ENCODE data around the gene IDE.

DNA sequence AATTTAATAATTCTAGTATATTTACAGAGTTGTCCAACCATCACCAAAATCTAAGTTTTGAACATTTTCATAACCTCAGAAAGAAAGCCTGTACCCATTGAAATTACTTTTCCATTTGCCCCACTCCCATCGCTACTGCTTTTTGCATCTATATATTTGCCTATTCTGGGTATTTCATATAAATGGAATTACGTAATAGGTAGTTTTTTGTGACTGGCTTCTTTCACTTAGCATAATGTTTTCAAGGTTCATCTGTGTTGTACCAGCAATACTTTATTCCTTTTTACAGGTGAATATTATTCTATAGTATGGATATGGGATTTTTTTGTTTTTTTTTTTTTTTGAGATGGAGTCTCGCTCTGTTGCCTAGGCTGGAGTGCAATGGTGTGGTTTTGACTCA is 41.6 kb upstream of the IDE start:
- TF ChIP-seq POLR2A (IDR thresholded peaks at IDR 0.05; ENCODE audit: low read depth, low read length), result no peak
- TF ChIP-seq, protein P1, sequence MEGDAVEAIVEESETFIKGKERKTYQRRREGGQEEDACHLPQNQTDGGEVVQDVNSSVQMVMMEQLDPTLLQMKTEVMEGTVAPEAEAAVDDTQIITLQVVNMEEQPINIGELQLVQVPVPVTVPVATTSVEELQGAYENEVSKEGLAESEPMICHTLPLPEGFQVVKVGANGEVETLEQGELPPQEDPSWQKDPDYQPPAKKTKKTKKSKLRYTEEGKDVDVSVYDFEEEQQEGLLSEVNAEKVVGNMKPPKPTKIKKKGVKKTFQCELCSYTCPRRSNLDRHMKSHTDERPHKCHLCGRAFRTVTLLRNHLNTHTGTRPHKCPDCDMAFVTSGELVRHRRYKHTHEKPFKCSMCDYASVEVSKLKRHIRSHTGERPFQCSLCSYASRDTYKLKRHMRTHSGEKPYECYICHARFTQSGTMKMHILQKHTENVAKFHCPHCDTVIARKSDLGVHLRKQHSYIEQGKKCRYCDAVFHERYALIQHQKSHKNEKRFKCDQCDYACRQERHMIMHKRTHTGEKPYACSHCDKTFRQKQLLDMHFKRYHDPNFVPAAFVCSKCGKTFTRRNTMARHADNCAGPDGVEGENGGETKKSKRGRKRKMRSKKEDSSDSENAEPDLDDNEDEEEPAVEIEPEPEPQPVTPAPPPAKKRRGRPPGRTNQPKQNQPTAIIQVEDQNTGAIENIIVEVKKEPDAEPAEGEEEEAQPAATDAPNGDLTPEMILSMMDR (IDR thresholded peaks at IDR 0.05; ENCODE audit: extremely low read depth in 1 of 2, insufficient read depth in 1 of 2, low read depth in 1 of 2, low read length in 2 of 2), result no peak
- TF ChIP-seq EZH2 (IDR thresholded peaks at IDR 0.05; ENCODE audit: borderline replicate concordance, low read depth, low read length, severe bottlenecking), result no peak
